BLaER1 (cell line): ENCODE data around the gene GTF2IRD1.
"Not testable (repeated sequence)": the region's sequence is repeated elsewhere in the genome, so short reads cannot be mapped to it uniquely, and the experiment has no call there.

ENCODE experiments used
- H3K27ac ChIP-seq: shearing (Covaris generic); formaldehyde crosslinking; 2 replicates; pipeline ENCODE4 v1.8.1; 2022
- H3K27me3 ChIP-seq: shearing (Covaris generic); formaldehyde crosslinking; 2 replicates; pipeline ENCODE4 v1.8.1; 2022
- H3K36me3 ChIP-seq: shearing (Covaris generic); formaldehyde crosslinking; 2 replicates; pipeline ENCODE4 v1.8.1; 2022
- H3K4me1 ChIP-seq: shearing (Covaris generic); formaldehyde crosslinking; 2 replicates; pipeline ENCODE4 v1.8.1; 2022
- H3K4me2 ChIP-seq: shearing (Covaris generic); formaldehyde crosslinking; 2 replicates; pipeline ENCODE4 v1.8.1; 2022
- H3K4me3 ChIP-seq: shearing (Covaris generic); formaldehyde crosslinking; 2 replicates; pipeline ENCODE4 v1.8.1; 2022
- H3K9ac ChIP-seq: shearing (Covaris generic); formaldehyde crosslinking; 2 replicates; pipeline ENCODE4 v1.8.1; 2022
- H3K9me3 ChIP-seq: shearing (Covaris generic); formaldehyde crosslinking; 2 replicates; pipeline ENCODE4 v1.8.1; 2022
- H4K20me1 ChIP-seq: shearing (Covaris generic); formaldehyde crosslinking; 2 replicates; pipeline ENCODE4 v1.8.1; 2022
- Cebpa-rat ChIP-seq: shearing (Covaris generic); IDR thresholded peaks from 2 replicates; pipeline ENCODE4 v1.8.1; 2022

GTF2IRD1 gene

DNA sequence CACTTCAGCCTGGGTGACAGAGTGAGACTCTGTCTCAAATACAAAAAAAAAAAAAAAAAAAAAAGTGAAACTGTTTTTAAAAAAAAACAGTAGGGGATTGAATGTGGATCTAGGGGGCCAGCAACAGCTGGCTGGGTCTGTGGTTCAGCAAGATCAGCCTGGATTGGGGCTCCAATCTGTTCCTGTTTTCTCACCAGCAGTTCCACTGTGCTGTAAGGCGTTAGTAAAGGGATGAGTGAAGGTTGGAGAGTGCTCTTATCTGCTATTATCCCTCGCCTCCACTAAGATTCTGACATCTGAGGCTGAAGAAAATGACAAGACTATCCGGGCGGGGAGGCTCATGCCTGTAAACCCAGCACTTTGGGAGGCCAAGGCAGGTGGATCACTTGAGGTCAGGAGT is 41.6 kb upstream of the GTF2IRD1 start:
- H3K36me3 ChIP-seq, result no peaks in the 10 kb centered on the region

DNA sequence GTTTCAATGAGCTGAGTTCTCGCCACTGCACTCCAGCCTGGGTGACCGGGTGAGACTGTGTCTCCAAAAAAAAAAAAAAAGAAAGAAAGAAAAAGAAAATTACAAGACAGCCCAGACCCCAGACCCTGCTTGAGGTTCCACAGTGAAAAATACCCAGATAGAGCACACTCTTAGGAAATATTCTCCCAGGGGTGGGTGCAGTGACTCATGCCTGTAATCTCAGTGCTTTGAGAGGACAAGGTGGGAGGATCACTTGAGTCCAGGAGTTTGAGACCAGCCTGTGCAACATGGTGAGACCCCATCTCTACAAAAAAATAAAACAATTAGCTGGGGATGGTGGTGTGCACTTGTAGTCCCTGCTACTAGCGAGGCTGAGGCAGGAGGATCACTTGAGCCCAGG is 41.1 kb upstream of the GTF2IRD1 start:
- H3K4me3 ChIP-seq, result no peak overlapping the region
- H3K27ac ChIP-seq, result no peak overlapping the region
- no peaks in the 10 kb centered on the region for H4K20me1 ChIP-seq
- no peak overlapping the region for H3K4me2 ChIP-seq
- H3K9ac ChIP-seq, result no peak overlapping the region
- H3K36me3 ChIP-seq, result no peaks in the 10 kb centered on the region
- no peaks in the 10 kb centered on the region for H3K9me3 ChIP-seq
- H3K4me1 ChIP-seq, result peaks cover 21% of the 10 kb centered on the region
- TF ChIP-seq Cebpa-rat, result no peak
- no peaks in the 10 kb centered on the region for H3K27me3 ChIP-seq

More for the DNA sequence above, 41.6 kb upstream of the GTF2IRD1 start:
- no peaks in the 10 kb centered on the region for H3K27me3 ChIP-seq
- H3K9me3 ChIP-seq, result no peaks in the 10 kb centered on the region
- H3K27ac ChIP-seq, result no peak overlapping the region
- no peak overlapping the region for H3K4me2 ChIP-seq
- no peaks in the 10 kb centered on the region for H4K20me1 ChIP-seq
- no peak overlapping the region for H3K9ac ChIP-seq
- no peak for TF ChIP-seq Cebpa-rat
- H3K4me1 ChIP-seq, result peaks cover 21% of the 10 kb centered on the region
- H3K4me3 ChIP-seq, result no peak overlapping the region

DNA sequence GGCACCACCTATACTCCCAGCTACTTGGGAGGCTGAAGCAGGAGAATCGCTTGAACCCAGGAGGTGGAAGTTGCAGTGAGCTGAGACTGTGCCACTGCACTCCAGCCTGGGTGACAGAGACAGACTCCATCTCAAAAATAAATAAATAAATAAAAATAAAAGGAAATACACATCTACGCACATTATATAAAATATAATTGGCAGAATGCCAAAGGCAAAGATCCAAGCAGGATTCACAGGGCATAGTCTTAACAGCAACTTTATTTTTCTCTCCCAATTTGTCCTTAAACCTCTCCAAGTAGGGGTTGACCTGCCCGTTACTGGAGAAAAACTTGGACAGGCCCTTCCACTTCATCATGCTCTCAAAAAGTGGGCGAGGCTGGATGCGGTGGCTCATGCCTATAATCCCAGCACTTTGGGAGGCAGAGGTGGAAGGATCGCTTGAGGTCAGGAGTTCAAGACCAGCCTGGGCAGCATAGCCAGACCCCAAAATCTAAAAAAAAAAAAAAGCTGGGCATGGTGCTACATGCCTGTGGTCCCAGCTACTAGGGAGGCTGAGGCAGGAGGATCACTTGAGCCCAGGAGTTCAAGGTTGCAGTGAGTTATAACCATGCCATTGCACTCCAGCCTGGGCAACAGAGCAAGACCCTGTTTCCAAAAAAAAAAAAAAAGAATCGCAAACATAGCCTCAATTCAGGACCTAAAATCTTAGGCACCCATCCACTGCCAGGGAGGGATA is 38.9 kb upstream of the GTF2IRD1 start:
- not testable (repeated sequence) for H3K4me2 ChIP-seq, H3K9ac ChIP-seq, H3K4me3 ChIP-seq, H3K27ac ChIP-seq, H4K20me1 ChIP-seq, H3K36me3 ChIP-seq, H3K27me3 ChIP-seq, H3K9me3 ChIP-seq
- H3K4me1 ChIP-seq, result peaks cover 18% of the 10 kb centered on the region

DNA sequence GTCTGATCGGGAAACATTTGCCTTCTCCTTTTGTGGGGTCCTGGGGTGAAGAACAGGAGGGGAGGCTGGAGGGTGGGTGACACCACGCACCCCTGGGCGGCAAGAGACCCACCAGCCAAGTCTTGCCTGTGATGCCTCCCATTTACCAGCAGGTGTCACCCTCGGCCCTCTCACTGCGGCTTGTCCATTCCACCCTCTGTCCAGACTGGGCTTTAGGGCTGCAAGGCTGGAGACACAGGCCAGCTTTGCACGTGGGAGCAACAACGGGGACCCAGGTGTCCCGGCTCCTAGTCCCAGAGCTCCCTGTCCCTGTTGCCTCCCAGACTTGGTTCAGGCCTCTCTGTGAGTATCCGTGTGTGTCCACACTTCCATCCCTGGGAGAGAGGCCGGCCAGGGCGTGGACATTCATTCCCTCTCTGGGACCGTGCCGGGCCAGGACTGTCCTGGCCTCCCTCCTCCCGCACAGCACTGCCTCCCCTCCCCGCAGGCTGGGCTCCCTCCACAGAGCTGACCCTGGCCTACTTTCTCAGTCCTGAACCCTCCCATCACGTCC is 36.2 kb upstream of the GTF2IRD1 start:
- Histone ChIP-seq H3K27me3 (no peaks in the 10 kb centered on the region), H3K9ac (0 out of 2 replicates have a peak overlapping the region, but pooled peaks have one; percentile 4), H3K36me3 (no peaks in the 10 kb centered on the region), H3K4me2 (peak overlapping the region; percentile 29; the same call in 1 of the 2 replicates), H4K20me1 (no peaks in the 10 kb centered on the region), H3K27ac (no peak overlapping the region), H3K9me3 (no peaks in the 10 kb centered on the region), H3K4me3 (no peak overlapping the region), H3K4me1 (peaks cover 9% of the 10 kb centered on the region)
- no peak for TF ChIP-seq Cebpa-rat

DNA sequence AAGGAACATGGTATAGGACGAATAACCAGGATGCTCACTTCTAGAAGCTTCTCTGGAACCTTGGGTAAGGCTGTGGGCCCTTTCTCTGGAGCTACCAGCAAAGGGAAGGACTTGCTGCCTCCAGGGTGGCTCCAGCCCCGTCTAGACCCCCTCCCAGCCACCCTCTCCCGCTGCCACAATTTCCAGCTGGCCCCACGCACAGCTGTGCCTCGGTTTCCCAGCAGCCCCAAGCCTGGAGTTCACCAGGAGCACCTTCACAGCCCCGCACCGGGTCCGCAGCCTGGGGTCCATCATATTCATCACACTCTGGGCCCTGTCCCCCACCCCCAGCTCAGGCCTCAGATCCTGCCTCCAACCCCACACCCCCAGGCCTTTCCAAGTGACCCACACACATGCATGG is 35.6 kb upstream of the GTF2IRD1 start:
- no peaks in the 10 kb centered on the region for H4K20me1 ChIP-seq
- H3K9me3 ChIP-seq, result no peaks in the 10 kb centered on the region
- H3K27me3 ChIP-seq, result no peaks in the 10 kb centered on the region
- H3K4me1 ChIP-seq, result peaks cover 9% of the 10 kb centered on the region
- no peak overlapping the region for H3K9ac ChIP-seq
- H3K4me3 ChIP-seq, result no peak overlapping the region
- no peak for TF ChIP-seq Cebpa-rat
- no peak overlapping the region for H3K27ac ChIP-seq
- no peaks in the 10 kb centered on the region for H3K36me3 ChIP-seq
- no peak overlapping the region for H3K4me2 ChIP-seq

DNA sequence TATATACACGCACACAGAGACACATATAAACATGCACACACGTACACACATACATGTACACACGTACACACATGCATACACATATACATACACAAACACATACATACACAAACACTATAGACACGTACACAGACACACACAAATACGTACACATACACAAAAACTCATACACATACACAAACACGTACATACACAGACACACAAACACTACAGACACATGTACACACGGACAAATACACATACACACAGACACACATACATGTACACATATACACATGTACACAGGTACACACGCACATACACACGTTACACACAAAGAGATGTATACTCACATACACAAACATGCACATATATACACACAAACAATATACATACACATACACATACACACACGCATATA is 35.2 kb upstream of the GTF2IRD1 start:
- Histone ChIP-seq H3K27me3 (no peaks in the 10 kb centered on the region), H3K4me2 (no peak overlapping the region), H3K9ac (no peak overlapping the region), H4K20me1 (no peaks in the 10 kb centered on the region), H3K36me3 (no peaks in the 10 kb centered on the region), H3K9me3 (no peaks in the 10 kb centered on the region), H3K27ac (no peak overlapping the region), H3K4me3 (no peak overlapping the region), H3K4me1 (peaks cover 9% of the 10 kb centered on the region)
- no peak for TF ChIP-seq Cebpa-rat

DNA sequence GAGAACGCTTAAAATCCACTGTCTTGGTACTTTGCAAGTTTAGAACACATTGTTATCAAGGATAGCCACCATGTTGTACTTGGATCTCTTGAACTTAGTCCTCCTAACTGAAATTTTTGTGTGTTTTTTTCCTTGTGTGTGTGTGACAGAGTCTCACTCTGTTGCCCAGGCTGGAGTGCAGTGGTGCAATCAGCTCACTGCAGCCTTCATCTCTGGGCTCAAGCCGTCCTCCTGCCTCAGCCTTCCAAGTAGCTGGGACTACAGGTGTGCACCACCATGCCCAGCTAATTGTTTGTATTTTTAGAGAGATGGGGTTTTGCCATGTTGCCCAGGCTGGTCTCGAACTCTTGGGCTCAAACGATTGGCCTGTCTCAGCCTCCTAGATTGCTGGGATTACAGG is 34.5 kb upstream of the GTF2IRD1 start:
- H3K27me3 ChIP-seq, H3K9ac ChIP-seq, H4K20me1 ChIP-seq, H3K27ac ChIP-seq, H3K4me1 ChIP-seq, H3K4me3 ChIP-seq, H3K9me3 ChIP-seq, H3K36me3 ChIP-seq, H3K4me2 ChIP-seq: not testable (repeated sequence)

DNA sequence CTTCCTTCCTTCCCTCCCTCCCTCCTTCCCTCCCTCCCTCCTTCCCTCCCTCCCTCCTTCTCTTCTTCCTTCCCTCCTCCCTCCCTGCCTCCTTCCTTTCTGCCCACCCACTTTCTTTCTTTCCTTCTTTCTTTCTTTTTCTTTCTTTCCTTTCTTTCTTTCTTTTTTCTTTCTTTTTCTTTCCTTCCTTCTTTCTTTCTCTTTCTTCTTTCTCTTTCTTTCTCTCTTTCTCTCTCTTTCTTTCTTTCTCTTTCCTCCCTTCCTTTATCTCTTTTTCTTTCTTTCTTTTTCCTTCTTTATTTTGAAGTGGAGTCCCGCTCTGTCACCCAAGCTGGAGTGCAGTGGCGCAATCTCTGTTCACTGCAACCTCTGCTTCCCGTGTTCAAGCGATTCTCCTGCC is 33.7 kb upstream of the GTF2IRD1 start:
- Histone ChIP-seq H3K4me3 (no peak overlapping the region), H3K9ac (no peak overlapping the region), H3K4me1 (peaks cover 9% of the 10 kb centered on the region), H4K20me1 (no peaks in the 10 kb centered on the region), H3K9me3 (no peaks in the 10 kb centered on the region), H3K36me3 (no peaks in the 10 kb centered on the region), H3K27me3 (no peaks in the 10 kb centered on the region), H3K4me2 (no peak overlapping the region), H3K27ac (no peak overlapping the region)
- no peak for TF ChIP-seq Cebpa-rat

DNA sequence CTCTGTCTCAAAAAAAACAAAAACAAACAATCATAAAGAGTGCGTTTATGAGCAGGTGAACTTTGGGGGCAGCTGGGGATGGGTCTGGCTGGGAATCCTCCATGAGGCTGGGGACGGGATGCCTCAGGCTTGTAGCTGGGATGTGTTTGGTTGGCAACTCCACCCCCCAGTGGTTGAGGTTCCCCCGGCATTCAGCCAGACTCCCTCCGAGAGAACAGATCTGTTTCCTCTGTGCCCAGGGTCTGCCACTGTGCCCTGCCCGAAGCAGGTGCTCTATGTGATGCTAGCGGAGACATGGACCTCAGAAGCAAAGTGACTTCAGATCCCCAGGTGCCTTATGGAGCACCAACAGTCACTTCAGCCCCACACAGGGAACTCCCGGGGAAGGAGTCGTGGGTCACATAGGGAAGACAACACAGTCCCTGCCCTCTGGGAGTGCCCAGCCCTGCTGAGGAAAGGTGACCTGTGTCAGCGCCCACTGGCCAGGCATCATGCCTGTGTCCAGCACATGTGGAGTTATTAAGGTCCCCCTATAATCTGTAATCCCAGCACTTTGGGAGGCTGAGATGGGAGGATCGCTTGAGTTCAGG is 29.3 kb upstream of the GTF2IRD1 start:
- TF ChIP-seq Cebpa-rat, result no peak
- Histone ChIP-seq H3K4me3 (no peak overlapping the region), H3K9me3 (no peaks in the 10 kb centered on the region), H3K27me3 (no peaks in the 10 kb centered on the region), H3K36me3 (no peaks in the 10 kb centered on the region), H3K4me2 (no peak overlapping the region), H4K20me1 (no peaks in the 10 kb centered on the region), H3K9ac (no peak overlapping the region), H3K27ac (no peak overlapping the region), H3K4me1 (peaks cover 20% of the 10 kb centered on the region)

DNA sequence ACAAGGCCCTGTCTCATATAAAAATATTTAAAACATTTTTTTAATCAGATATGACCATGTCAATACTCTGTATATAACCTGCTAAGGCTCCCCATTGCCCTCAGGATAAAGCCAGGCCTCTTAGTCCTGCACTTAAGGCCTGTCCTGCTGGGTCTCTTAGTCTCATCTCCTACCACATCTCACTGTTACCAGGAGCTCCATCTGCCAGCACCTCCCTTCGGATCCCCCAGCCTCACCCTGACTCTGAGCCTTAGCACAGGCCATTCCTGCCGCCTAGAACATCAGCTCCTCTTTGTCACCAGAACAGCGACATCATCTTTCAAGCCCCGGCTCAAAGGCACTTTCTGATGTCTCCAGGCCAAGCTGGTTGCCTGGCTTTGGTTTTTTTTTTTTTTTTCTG is 25.7 kb upstream of the GTF2IRD1 start:
- Histone ChIP-seq H3K4me1 (peaks cover 22% of the 10 kb centered on the region), H3K4me3 (no peak overlapping the region), H3K9ac (no peak overlapping the region), H4K20me1 (no peaks in the 10 kb centered on the region), H3K9me3 (no peaks in the 10 kb centered on the region), H3K27ac (no peak overlapping the region), H3K4me2 (no peak overlapping the region), H3K27me3 (no peaks in the 10 kb centered on the region), H3K36me3 (no peaks in the 10 kb centered on the region)
- TF ChIP-seq Cebpa-rat, result no peak
